Activated CD8-positive, alpha-beta T cell treated with anti-CD3 and anti-CD28 coated beads for 36 hours (primary cell): Measurements from ENCODE around the gene TCOF1. TPM values are rescaled to one million over a fixed set of nuclear protein-coding genes. Genes with fewer than 3 reads are reported as not detected.

Experiments
- ATAC-seq: fragments of 200-7000 bp; cut with Tn5 transposase; one replicate; pipeline ENCODE4 v1.10.0; 2021; ENCODE audit warnings: mild to moderate bottlenecking, moderate library complexity
- CTCF ChIA-PET: fragments of 350-600 bp; sonication (Branson Sonifier 250); formaldehyde crosslinking; loops from one replicate; lab custom pipeline; 2021; ENCODE audit warnings: antibody characterized with exemption; lab: Charles Lee
- POLR2A ChIA-PET: fragments of 350-600 bp; sonication (Branson Sonifier 250); formaldehyde crosslinking; loops from one replicate; lab custom pipeline; 2021; ENCODE audit warnings: antibody characterized with exemption; lab: Charles Lee
- DNase-seq: peaks from one replicate; pipeline ENCODE4 v3.0.0-alpha.2; 2020
- H3K27ac Mint-ChIP-seq: one replicate; pipeline ENCODE4 v1.8.0; 2021; ENCODE audit warnings: mild to moderate bottlenecking, mixed read lengths
- H3K27me3 Mint-ChIP-seq: one replicate; pipeline ENCODE4 v1.8.0; 2021; ENCODE audit warnings: mixed read lengths
- H3K36me3 Mint-ChIP-seq: one replicate; pipeline ENCODE4 v1.8.0; 2021; ENCODE audit warnings: low read depth, mixed read lengths
- H3K4me1 Mint-ChIP-seq: one replicate; pipeline ENCODE4 v1.8.0; 2021; ENCODE audit warnings: low read depth, mixed read lengths
- H3K4me3 Mint-ChIP-seq: one replicate; pipeline ENCODE4 v1.8.0; 2021; ENCODE audit warnings: mild to moderate bottlenecking, moderate library complexity, mixed read lengths
- H3K9me3 Mint-ChIP-seq: one replicate; pipeline ENCODE4 v1.8.0; 2021; ENCODE audit warnings: mixed read lengths
- intact Hi-C: fragments of 100-400 bp; cut with micrococcal nuclease; formaldehyde crosslinking; loops from one replicate; pipeline ENCODE4 v1.10.0; 2022
- total RNA-seq, 2 experiments: library from RNA; stranded (reverse); gene quantifications; one replicate each; pipeline ENCODE4 v1.2.3, GENCODE V29; 2021
- TF ChIP-seq, protein P1 (sequence below): fragments of 200-600 bp; IDR thresholded peaks from one replicate; pipeline ENCODE4 v1.8.0; 2022; ENCODE audit warnings: antibody characterized with exemption, mild to moderate bottlenecking

The TCOF1 gene
- total RNA-seq, 2 experiments from 2014 or later, result 114 to 117 TPM

DNA sequence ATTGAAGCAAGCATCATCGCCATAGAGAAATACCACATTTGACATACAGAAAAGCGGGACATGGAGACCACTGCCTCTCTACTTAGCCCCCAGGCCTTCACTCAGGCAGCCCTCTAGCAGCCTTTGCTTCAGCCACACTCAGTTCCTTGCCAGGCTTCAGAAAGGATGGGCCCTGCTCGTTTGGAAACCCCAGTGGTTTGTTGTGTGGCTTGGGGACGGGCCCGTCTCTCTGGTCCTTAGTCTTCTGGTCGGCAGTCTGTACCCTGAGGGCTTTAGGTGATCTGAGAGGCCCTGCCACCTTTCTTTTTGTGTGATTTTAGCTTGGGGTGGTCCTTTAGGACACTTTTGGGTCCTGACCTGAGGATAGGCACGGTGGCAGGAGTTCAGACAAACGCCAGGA lies 33.7 kb upstream of the TCOF1 start:
- TF ChIP-seq, protein P1, sequence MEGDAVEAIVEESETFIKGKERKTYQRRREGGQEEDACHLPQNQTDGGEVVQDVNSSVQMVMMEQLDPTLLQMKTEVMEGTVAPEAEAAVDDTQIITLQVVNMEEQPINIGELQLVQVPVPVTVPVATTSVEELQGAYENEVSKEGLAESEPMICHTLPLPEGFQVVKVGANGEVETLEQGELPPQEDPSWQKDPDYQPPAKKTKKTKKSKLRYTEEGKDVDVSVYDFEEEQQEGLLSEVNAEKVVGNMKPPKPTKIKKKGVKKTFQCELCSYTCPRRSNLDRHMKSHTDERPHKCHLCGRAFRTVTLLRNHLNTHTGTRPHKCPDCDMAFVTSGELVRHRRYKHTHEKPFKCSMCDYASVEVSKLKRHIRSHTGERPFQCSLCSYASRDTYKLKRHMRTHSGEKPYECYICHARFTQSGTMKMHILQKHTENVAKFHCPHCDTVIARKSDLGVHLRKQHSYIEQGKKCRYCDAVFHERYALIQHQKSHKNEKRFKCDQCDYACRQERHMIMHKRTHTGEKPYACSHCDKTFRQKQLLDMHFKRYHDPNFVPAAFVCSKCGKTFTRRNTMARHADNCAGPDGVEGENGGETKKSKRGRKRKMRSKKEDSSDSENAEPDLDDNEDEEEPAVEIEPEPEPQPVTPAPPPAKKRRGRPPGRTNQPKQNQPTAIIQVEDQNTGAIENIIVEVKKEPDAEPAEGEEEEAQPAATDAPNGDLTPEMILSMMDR, result no peak
- intact Hi-C loops, result no loop called here
- POLR2A ChIA-PET, result no interaction called here
- ATAC-seq (no peak), DNase-seq (no peak)
- Mint-ChIP-seq H3K4me1 (peaks cover 3% of the 10 kb centered on the region), H3K27ac (no peak overlapping the region), H3K36me3 (no peaks in the 10 kb centered on the region), H3K27me3 (no peaks in the 10 kb centered on the region), H3K4me3 (no peak overlapping the region), H3K9me3 (no peaks in the 10 kb centered on the region)
- CTCF ChIA-PET, result no interaction called here

DNA sequence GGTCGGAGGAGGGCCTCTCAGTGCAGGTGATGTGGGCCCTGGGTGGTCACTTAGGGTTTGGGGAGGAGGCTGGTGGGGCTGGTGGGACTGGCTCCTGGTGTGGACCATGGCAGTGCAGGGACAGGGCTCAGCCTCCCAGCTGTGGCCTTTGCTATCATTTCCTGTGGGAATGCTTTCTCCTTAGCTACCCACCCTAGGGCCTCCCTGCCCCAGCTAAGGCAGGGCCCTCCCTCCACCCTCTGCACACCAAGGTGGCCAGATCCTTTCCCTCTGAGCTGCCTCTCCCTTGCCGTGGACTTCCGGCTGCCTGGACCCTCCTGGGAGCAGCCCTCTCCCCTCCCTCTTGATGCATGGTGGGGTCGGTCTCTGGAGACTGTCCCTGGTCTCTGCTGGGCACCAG lies 32.1 kb upstream of the TCOF1 start:
- no peaks in the 10 kb centered on the region for H3K27me3 Mint-ChIP-seq
- H3K9me3 Mint-ChIP-seq, result no peaks in the 10 kb centered on the region
- ATAC-seq (no peak), DNase-seq (no peak)
- intact Hi-C loops, result no loop called here
- H3K36me3 Mint-ChIP-seq, result no peaks in the 10 kb centered on the region
- TF ChIP-seq, protein P1, result no peak
- H3K4me3 Mint-ChIP-seq, result no peak overlapping the region
- H3K4me1 Mint-ChIP-seq, result peaks cover 3% of the 10 kb centered on the region
- ChIA-PET POLR2A (no interaction called here), CTCF (no interaction called here)
- H3K27ac Mint-ChIP-seq, result no peak overlapping the region

DNA sequence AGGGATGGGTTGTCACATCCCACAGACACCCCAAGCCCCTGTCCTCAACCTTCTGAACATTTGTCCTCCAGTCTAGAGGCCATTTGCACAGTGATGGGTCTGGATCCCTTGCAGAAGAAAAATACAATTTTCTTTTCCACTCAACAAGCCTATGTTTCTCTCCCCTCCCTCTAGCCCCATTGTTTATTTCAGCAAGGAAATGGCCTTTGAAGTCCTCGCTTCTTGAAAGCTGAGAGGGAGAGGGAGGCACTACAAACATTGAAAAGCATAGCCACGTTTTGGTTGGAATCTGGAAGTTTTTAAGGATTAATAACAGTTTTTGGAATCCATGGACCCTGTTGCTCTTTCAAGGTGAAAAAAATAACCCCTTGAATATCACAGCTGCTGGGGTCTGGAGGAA lies 30.8 kb upstream of the TCOF1 start:
- ATAC-seq (no peak), DNase-seq (no peak)
- Mint-ChIP-seq H3K4me1 (peaks cover 3% of the 10 kb centered on the region), H3K4me3 (no peak overlapping the region), H3K9me3 (no peaks in the 10 kb centered on the region), H3K27ac (no peak overlapping the region), H3K36me3 (no peaks in the 10 kb centered on the region), H3K27me3 (no peaks in the 10 kb centered on the region)
- TF ChIP-seq, protein P1, result no peak
- intact Hi-C loops, result no loop called here
- CTCF ChIA-PET, result no interaction called here
- POLR2A ChIA-PET, result no interaction called here

DNA sequence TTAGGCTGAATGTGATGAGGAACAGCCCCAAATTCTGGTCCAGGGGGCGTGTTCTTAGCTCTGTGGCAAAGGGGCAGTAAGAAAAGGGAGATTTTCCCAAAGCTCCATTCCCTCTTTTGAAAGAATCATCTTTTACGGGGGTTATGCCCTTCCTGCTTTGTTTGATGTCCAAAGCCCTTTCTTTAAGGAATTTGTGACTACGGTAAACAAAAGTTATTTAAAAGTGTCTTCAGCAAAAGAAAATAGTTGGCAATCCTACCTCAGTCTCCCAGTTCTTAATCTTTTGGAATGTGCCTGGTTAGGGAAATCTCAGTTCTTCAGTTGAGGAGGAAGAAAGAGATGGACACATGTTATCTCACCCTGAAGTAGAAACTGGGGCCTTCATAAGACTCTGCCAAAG lies 30.4 kb upstream of the TCOF1 start:
- TF ChIP-seq, protein P1, result no peak
- POLR2A ChIA-PET, result no interaction called here

DNA sequence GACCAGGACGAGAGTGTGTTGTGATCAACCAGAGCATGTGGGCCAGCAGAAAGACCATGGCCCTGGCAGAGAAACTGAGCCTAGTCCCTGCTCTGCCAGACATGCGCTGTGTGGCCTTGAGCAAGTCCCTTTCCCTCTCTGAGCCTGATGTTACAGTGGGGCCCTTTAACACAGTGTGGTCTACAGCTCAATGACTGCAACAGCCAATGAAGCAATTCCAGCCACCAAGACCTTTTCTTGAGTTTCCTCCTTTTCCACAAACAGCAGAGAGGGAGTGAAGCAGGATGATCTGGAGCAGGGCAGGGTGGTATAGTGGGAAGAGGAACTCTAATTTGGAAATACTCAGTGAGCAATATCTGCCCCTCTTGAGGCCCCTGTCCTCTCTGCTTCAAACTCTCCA lies 29.0 kb upstream of the TCOF1 start:
- ChIA-PET CTCF (interaction anchor here (1.5 kb wide), 1 partner anchor 22 kb away, joined by 7 read pairs; no protein-coding TSS in a partner anchor), POLR2A (no interaction called here)
- ATAC-seq (no peak), DNase-seq (no peak)
- H3K9me3 Mint-ChIP-seq, result no peaks in the 10 kb centered on the region
- H3K27ac Mint-ChIP-seq, result no peak overlapping the region
- H3K27me3 Mint-ChIP-seq, result no peaks in the 10 kb centered on the region
- TF ChIP-seq, protein P1, result no peak
- no peaks in the 10 kb centered on the region for H3K36me3 Mint-ChIP-seq
- no peak overlapping the region for H3K4me3 Mint-ChIP-seq
- intact Hi-C loops, result no loop called here
- H3K4me1 Mint-ChIP-seq, result no peaks in the 10 kb centered on the region

More for the DNA sequence above, 30.4 kb upstream of the TCOF1 start:
- ATAC-seq (no peak), DNase-seq (no peak)
- H3K27me3 Mint-ChIP-seq, result no peaks in the 10 kb centered on the region
- CTCF ChIA-PET, result interaction anchor here (1.5 kb wide), 1 partner anchor 23 kb away, joined by 7 read pairs; no protein-coding TSS in a partner anchor
- intact Hi-C loops, result no loop called here
- no peaks in the 10 kb centered on the region for H3K36me3 Mint-ChIP-seq
- H3K4me1 Mint-ChIP-seq, result no peaks in the 10 kb centered on the region
- no peak overlapping the region for H3K27ac Mint-ChIP-seq
- H3K4me3 Mint-ChIP-seq, result no peak overlapping the region
- H3K9me3 Mint-ChIP-seq, result no peaks in the 10 kb centered on the region
